Adrenal gland (tissue), 12 donors: ENCODE measurements around the gene CALD1. TPM values are rescaled to one million over a fixed set of nuclear protein-coding genes. Genes with fewer than 3 reads are reported as not detected.

Source experiments
- DNase-seq, 7 donors: peaks; one replicate each; pipeline ENCODE4 v3.0.0-alpha.2; 2019 to 2020
- H3K27ac ChIP-seq, 5 donors: fragments of 200-600 bp; sonication (generic) in 4 of 5; 1 replicate in 3 of 5; 2 replicates in 2 of 5; pipeline versions ENCODE4 v1.5.1 to v1.8.0; 2016 to 2020; ENCODE audit warnings: mild to moderate bottlenecking in 1 of 5
- H3K27me3 ChIP-seq: fragments of 200-600 bp; 2 replicates; pipeline ENCODE4 v1.8.0; 2021
- H3K36me3 ChIP-seq, 2 donors: fragments of 200-600 bp; replicated peaks in 1 of 2; 1 replicate in 1 of 2; 2 replicates in 1 of 2; pipeline versions ENCODE4 v1.5.1 to v1.8.0; 2018 to 2022
- H3K4me1 ChIP-seq, 2 donors: fragments of 200-600 bp; replicated peaks in 1 of 2; 1 replicate in 1 of 2; 2 replicates in 1 of 2; pipeline versions ENCODE4 v1.5.1 to v1.8.0; 2018 to 2021
- H3K4me3 ChIP-seq, 4 donors: fragments of 200-600 bp; sonication (generic) in 3 of 4; one replicate each; pipeline ENCODE4 v1.5.1; 2016 to 2018
- H3K9me3 ChIP-seq, 3 donors: fragments of 200-600 bp; sonication (generic) in 1 of 3; replicated peaks in 1 of 3; 1 replicate in 2 of 3; 2 replicates in 1 of 3; pipeline versions ENCODE4 v1.5.1 to v1.8.0; 2016 to 2021
- CTCF ChIP-seq, 6 experiments: fragments of 450-650 bp in 4 of 6; fragments of 200-600 bp in 2 of 6; sonication (generic) in 1 of 6; IDR thresholded peaks; 1 replicate in 5 of 6; 2 replicates in 1 of 6; pipeline versions ENCODE4 v1.5.1 to v1.8.0; 2016 to 2021; ENCODE audit warnings: antibody characterized with exemption in 6 of 6, mild to moderate bottlenecking in 2 of 6, moderate library complexity in 1 of 6
- POLR2A ChIP-seq, 2 donors: fragments of 450-650 bp; IDR thresholded peaks; one replicate each; pipeline ENCODE4 v1.6.1; 2017; ENCODE audit warnings: antibody characterized with exemption in 2 of 2, mild to moderate bottlenecking in 2 of 2, moderate library complexity in 1 of 2
- WGBS, 4 donors: extraction: QIAGEN DNeasy Blood & Tissue Kit in 2 of 4; methylation state at CpG; one replicate each; pipeline versions ENCODE4 v1.1.5 to v1.1.7; 2013 to 2017; 5-methylcytosine and 5-hydroxymethylcytosine counted together
- intact Hi-C, 2 donors: fragments of 100-400 bp; cut with DNase I; formaldehyde crosslinking; loops; one replicate each; pipeline versions ENCODE4 v1.14.1 to v1.15.0; 2022 to 2023
- polyA plus RNA-seq, 3 donors: library from polyadenylated mRNA; stranded (reverse); fragments of 200-250 nt in 2 of 3; fragments of 350-450 nt in 1 of 3; fragmentation: Illumina TruSeq in 1 of 3; extraction: RNeasy Lipid Tissue Mini Kit (QIAGEN cat#74804) in 1 of 3; gene quantifications; one replicate each; pipeline ENCODE4 v1.2.3, GENCODE V29; 2013 to 2014
- total RNA-seq, 9 donors: library from RNA; depleted of rRNA in 4 of 9; stranded (reverse); fragments of >200 nt in 4 of 9; fragments of 120-200 nt in 1 of 9; fragmentation: NEBNext Ultra II Directional in 1 of 9; extraction: Animal tissue kit (Norgen Biotek cat#: 25700) in 1 of 9; gene quantifications; one replicate each; pipeline versions ENCODE4 v1.1.0 to v1.2.4, GENCODE V29; 2013 to 2023
- donor health status: healthy with polysubstance abuse.
- donor health status: Bipolar disorder and iron deficiency.
- donor health status: DM: yes; HTN: yes; CAD: no.
- donor health status: DM: no; HTN: no; CAD: no.
- donor health status: DM: no; HTN: no; CAD: no.
- donor health status: DM: yes; HTN: yes; CAD: no.

Gene CALD1
- total and polyA plus RNA-seq, 12 donors = 67.5 to 258 (median 199) TPM

DNA sequence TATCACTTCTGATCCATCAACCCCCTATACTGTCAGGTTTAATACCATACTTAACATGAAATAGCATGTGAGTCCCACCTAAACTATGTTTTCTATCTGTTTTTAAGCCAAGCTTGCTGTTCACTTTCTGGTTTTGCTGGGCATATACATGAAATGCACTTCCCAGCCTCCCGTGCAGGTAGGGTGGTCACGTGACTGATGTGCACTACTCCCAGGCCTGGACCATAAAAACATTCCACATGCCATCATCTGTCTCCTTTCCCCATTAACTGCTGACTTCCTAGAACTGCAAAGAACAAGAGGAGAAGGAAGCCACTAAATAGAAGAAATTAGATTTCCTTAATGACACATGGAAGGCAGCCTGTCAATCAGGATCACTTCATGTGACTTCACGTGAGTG, 40.1 kb upstream of the CALD1 start:
- DNase-seq = no peak
- TF ChIP-seq CTCF (IDR thresholded peaks at IDR 0.05) (no peak), POLR2A (IDR thresholded peaks at IDR 0.05) (no peak)
- Histone ChIP-seq H3K4me1 (no peaks in the 10 kb centered on the region), H3K4me3 (no peak overlapping the region), H3K36me3 (no peaks in the 10 kb centered on the region), H3K9me3 (no peaks in the 10 kb centered on the region), H3K27ac (no peak overlapping the region), H3K27me3 (no peaks in the 10 kb centered on the region)
- intact Hi-C loops = no loop called here
- WGBS, 4 donors = 59 to 80% (median 68%) methylated on average over 3 of the region's 3 CpGs

- no peaks in the 10 kb centered on the region for H3K36me3 ChIP-seq
- intact Hi-C loops = loop anchor here in 1 of 2 donors (10.0 kb wide), 1 partner anchor 46 kb away; no protein-coding TSS in a partner anchor
- no peak overlapping the region for H3K27ac ChIP-seq
- no peaks in the 10 kb centered on the region for H3K9me3 ChIP-seq
- no peak overlapping the region for H3K4me3 ChIP-seq
- WGBS, 4 donors = 48 to 58% (median 53%) methylated on average over 4 of the region's 4 CpGs
- no peak for TF ChIP-seq POLR2A (IDR thresholded peaks at IDR 0.05)
- no peak for TF ChIP-seq CTCF (IDR thresholded peaks at IDR 0.05)
- H3K4me1 ChIP-seq = no peaks in the 10 kb centered on the region
- DNase-seq = no peak
- H3K27me3 ChIP-seq = no peaks in the 10 kb centered on the region
Measured at GRCh38 chr7:134740376-134740775, 39.1 kb upstream of the CALD1 start.

- intact Hi-C loops = loop anchor here in 1 of 2 donors (10.0 kb wide), 1 partner anchor 47 kb away; no protein-coding TSS in a partner anchor
- no peaks in the 10 kb centered on the region for H3K9me3 ChIP-seq
- TF ChIP-seq POLR2A (IDR thresholded peaks at IDR 0.05) (no peak), CTCF (IDR thresholded peaks at IDR 0.05) (no peak)
- no peak for DNase-seq
- H3K36me3 ChIP-seq = no peaks in the 10 kb centered on the region
- H3K27ac ChIP-seq = peak overlapping the region in 2 of 5 donors; percentile 43 to 79
- H3K27me3 ChIP-seq = no peaks in the 10 kb centered on the region
- H3K4me1 ChIP-seq = no peaks in the 10 kb centered on the region
- H3K4me3 ChIP-seq = no peak overlapping the region
- WGBS, 4 donors = 51 to 71% (median 61%) methylated on average over 3 of the region's 3 CpGs
Measured at GRCh38 chr7:134741907-134742635, 37.4 kb upstream of the CALD1 start.

GRCh38 chr7:134742688-134743350, 36.6 kb upstream of the CALD1 start:
- no peaks in the 10 kb centered on the region for H3K27me3 ChIP-seq
- H3K36me3 ChIP-seq = no peaks in the 10 kb centered on the region
- H3K27ac ChIP-seq = peak overlapping the region in 2 of 5 donors; percentile 43 to 79
- DNase-seq = peak in 1 of 7 donors; percentile 18
- H3K4me1 ChIP-seq = no peaks in the 10 kb centered on the region
- no peak overlapping the region for H3K4me3 ChIP-seq
- TF ChIP-seq CTCF (IDR thresholded peaks at IDR 0.05) = no peak
- no peak for TF ChIP-seq POLR2A (IDR thresholded peaks at IDR 0.05)
- WGBS, 4 donors = 36 to 47% (median 38%) methylated on average over 2 of the region's 2 CpGs
- H3K9me3 ChIP-seq = no peaks in the 10 kb centered on the region
- intact Hi-C loops = loop anchor here in 1 of 2 donors (10.0 kb wide), 1 partner anchor 48 kb away; no protein-coding TSS in a partner anchor
